HepG2 (cell line): ENCODE data around the gene PLCB1. TPM values are rescaled to one million over a fixed set of nuclear protein-coding genes. Genes with fewer than 3 reads are reported as not detected.

Source experiments
- ATAC-seq: fragments of 200-7000 bp; cut with Tn5 transposase; 3 replicates; pipeline ENCODE4 v1.9.1; 2020; ENCODE audit warnings: mild to moderate bottlenecking, moderate library complexity
- BruUV-seq: library from RNA; stranded (reverse); fragments of 400-500 nt; replicated peaks from 2 replicates; lab custom pipeline; 2021; lab: Mats Ljungman, UMichigan
- CTCF ChIA-PET: fragments of 300-600 bp; formaldehyde crosslinking; extraction: SDS; loops from one replicate; lab custom pipeline; 2021; ENCODE audit warnings: low total read pairs, inconsistent platforms, low intra/inter-chr PET ratio; lab: Yijun Ruan, JAX
- POLR2A ChIA-PET: fragments of 350-600 bp; sonication (Branson Sonifier 250); formaldehyde crosslinking; loops from one replicate; lab custom pipeline; 2020; ENCODE audit warnings: antibody characterized with exemption, inconsistent platforms; lab: Yijun Ruan, JAX
- DNase-seq: peaks from one replicate; pipeline ENCODE4 v3.0.0-alpha.2; 2015; ENCODE audit warnings: low spot score
- FAIRE-seq: peaks from 3 replicates; lab custom pipeline; 2011; peaks lifted over from hg19 to GRCh38; lab: Jason Lieb, UNC
- H2AFZ ChIP-seq: one replicate; pipeline ENCODE4 v1.6.1; 2011; ENCODE audit warnings: low read length, inconsistent platforms
- H3K27ac ChIP-seq: fragments of 300-600 bp; 3 replicates; pipeline ENCODE4 v1.8.0; 2011; ENCODE audit warnings: mixed run types, mild to moderate bottlenecking, mixed read lengths, low read length, inconsistent platforms; ENCODE audit not compliant: insufficient read depth; ENCODE audit errors: extremely low read length
- H3K27me3 ChIP-seq, 2 experiments: fragments of 200-600 bp in 1 of 2; 2 replicates in 1 of 2; 3 replicates in 1 of 2; pipeline versions ENCODE4 v1.6.0 to v1.8.0; 2011; ENCODE audit warnings: low read length in 2 of 2, mild to moderate bottlenecking in 2 of 2, moderate library complexity in 2 of 2, inconsistent platforms in 1 of 2; ENCODE audit not compliant: insufficient read depth in 2 of 2, control insufficient read depth in 1 of 2
- H3K36me3 ChIP-seq, 2 experiments: fragments of 200-600 bp in 1 of 2; replicated peaks in 1 of 2; 2 replicates in 1 of 2; 3 replicates in 1 of 2; pipeline versions ENCODE4 v1.5.1 to v1.8.0; 2011; ENCODE audit warnings: low read length in 2 of 2, inconsistent platforms in 1 of 2; ENCODE audit not compliant: insufficient read depth in 2 of 2, control insufficient read depth in 1 of 2
- H3K4me1 ChIP-seq: 2 replicates; pipeline ENCODE4 v1.5.1; 2012; ENCODE audit warnings: low read length, inconsistent platforms; ENCODE audit not compliant: insufficient read depth
- H3K4me2 ChIP-seq: 2 replicates; pipeline ENCODE4 v1.6.0; 2011; ENCODE audit warnings: low read depth, low read length, inconsistent platforms
- H3K4me3 ChIP-seq, 3 experiments: fragments of 200-600 bp in 1 of 3; sonication (generic), shearing (Covaris generic) in 1 of 3; replicated peaks in 1 of 3; 2 replicates each; pipeline ENCODE4 v1.5.1; 2011 to 2016; ENCODE audit warnings: low read length in 3 of 3, inconsistent platforms in 2 of 3, low read depth in 2 of 3, mild to moderate bottlenecking in 2 of 3, control low read depth in 1 of 3, mixed read lengths in 1 of 3; ENCODE audit not compliant: insufficient read depth in 1 of 3
- H3K79me2 ChIP-seq: one replicate; pipeline ENCODE4 v1.6.1; 2011; ENCODE audit warnings: low read length, inconsistent platforms; ENCODE audit not compliant: insufficient read depth
- H3K9ac ChIP-seq: 2 replicates; pipeline ENCODE4 v1.6.0; 2011; ENCODE audit warnings: mild to moderate bottlenecking, low read depth, low read length, inconsistent platforms; ENCODE audit not compliant: insufficient read depth
- H3K9me3 ChIP-seq: 2 replicates; pipeline ENCODE4 v1.5.1; 2012; ENCODE audit warnings: mild to moderate bottlenecking, low read length
- H4K20me1 ChIP-seq: 2 replicates; pipeline ENCODE4 v1.6.0; 2011; ENCODE audit warnings: inconsistent platforms, mild to moderate bottlenecking, low read length, moderate library complexity; ENCODE audit not compliant: insufficient read depth
- CEBPB ChIP-seq: IDR thresholded peaks from 2 replicates; pipeline ENCODE4 v1.6.1; 2011; ENCODE audit warnings: low read depth, low read length, improper control_type of control experiment, borderline replicate concordance
- CHCHD3 ChIP-seq: sonication (generic); formaldehyde crosslinking; IDR thresholded peaks from 2 replicates; pipeline ENCODE4 v1.8.0; 2022; ENCODE audit warnings: mild to moderate bottlenecking, missing genetic modification reagents, moderate library complexity
- FOXK1 ChIP-seq: sonication (generic); formaldehyde crosslinking; IDR thresholded peaks from 2 replicates; pipeline ENCODE4 v1.4.0; 2020; ENCODE audit warnings: low read depth, missing genetic modification reagents, borderline replicate concordance
- KDM1A ChIP-seq: IDR thresholded peaks from 2 replicates; pipeline ENCODE4 v1.6.1; 2016; ENCODE audit warnings: missing compliant biosample characterization
- KDM2A ChIP-seq: sonication (generic); formaldehyde crosslinking; IDR thresholded peaks from 2 replicates; pipeline ENCODE4 v1.4.0; 2020; ENCODE audit warnings: low read depth, missing genetic modification reagents, borderline replicate concordance
- KDM5A ChIP-seq: fragments of 200-600 bp; sonication (generic); IDR thresholded peaks from 2 replicates; pipeline ENCODE4 v1.7.0; 2018; ENCODE audit warnings: antibody characterized with exemption, mild to moderate bottlenecking, low read length, borderline replicate concordance
- NR2F6 ChIP-seq, 2 experiments: IDR thresholded peaks; 2 replicates each; pipeline ENCODE4 v1.6.1; 2016; ENCODE audit warnings: antibody characterized with exemption in 1 of 2, mild to moderate bottlenecking in 1 of 2
- PCBP2 ChIP-seq: fragments of 200-400 bp; formaldehyde crosslinking; optimal IDR thresholded peaks from 2 replicates; pipeline ENCODE3; 2018; ENCODE audit warnings: low read length, low read depth; ENCODE audit not compliant: poor library complexity, severe bottlenecking
- TCF7 ChIP-seq: sonication (generic); IDR thresholded peaks from 2 replicates; pipeline ENCODE4 v1.6.1; 2016; ENCODE audit warnings: antibody characterized with exemption, low read depth
- ZSCAN21 ChIP-seq: sonication (generic); formaldehyde crosslinking; IDR thresholded peaks from 2 replicates; pipeline ENCODE4 v1.8.0; 2022; ENCODE audit warnings: mild to moderate bottlenecking, missing genetic modification reagents, moderate library complexity, borderline replicate concordance
- ZSCAN30 ChIP-seq: sonication (generic); formaldehyde crosslinking; IDR thresholded peaks from 2 replicates; pipeline ENCODE4 v1.5.0; 2020; ENCODE audit warnings: mild to moderate bottlenecking, missing genetic modification reagents
- WGBS: methylation state at CpG from one replicate; pipeline ENCODE4 v1.1.6; 2017; ENCODE audit warnings: low lambda C conversion rate; 5-methylcytosine and 5-hydroxymethylcytosine counted together
- in situ Hi-C: cut with HindIII; loops from 2 replicates; pipeline ENCODE4 v1.10.0; 2017; ENCODE audit warnings: low pct_unique_long_range_greater_than_20kb; ENCODE audit not compliant: extremely low pct_ligation_motif_present
- intact Hi-C: fragments of 100-400 bp; cut with micrococcal nuclease; formaldehyde crosslinking; loops from one replicate; pipeline ENCODE4 v1.10.0; 2022; ENCODE audit not compliant: unreplicated experiment
- polyA plus RNA-seq, 8 experiments: library from polyadenylated mRNA; depleted of rRNA in 3 of 8; stranded (reverse) in 7 of 8; unstranded in 1 of 8; fragments of >200 nt; fragmentation: Illumina TruSeq in 4 of 8; extraction: Trizol in 4 of 8; gene quantifications; 2 replicates each; pipeline versions ENCODE4 v1.2.1 to v1.2.3, GENCODE V29; 2011 to 2016; ENCODE audit warnings: low read depth in 4 of 8, missing spikeins in 1 of 8, mixed read lengths in 1 of 8; ENCODE audit not compliant: insufficient read depth in 1 of 8
- total RNA-seq, 5 experiments: library from RNA; depleted of rRNA; stranded (reverse); fragments of >200 nt; fragmentation: Illumina TruSeq; extraction: Trizol; gene quantifications; 2 replicates each; pipeline ENCODE4 v1.2.3, GENCODE V29; 2016; ENCODE audit warnings: low read depth in 1 of 5
- TF ChIP-seq, protein P1 (sequence below): sonication (generic); formaldehyde crosslinking; IDR thresholded peaks from 2 replicates; pipeline ENCODE4 v1.5.1; 2020; ENCODE audit warnings: mild to moderate bottlenecking, missing genetic modification reagents, borderline replicate concordance
- TF ChIP-seq, protein P2 (sequence below): sonication (generic); formaldehyde crosslinking; IDR thresholded peaks from 2 replicates; pipeline ENCODE4 v1.4.0; 2020; ENCODE audit warnings: missing genetic modification reagents, borderline replicate concordance
- TF ChIP-seq, protein P3 (sequence below): sonication (generic); formaldehyde crosslinking; IDR thresholded peaks from 2 replicates; pipeline ENCODE4 v1.5.0; 2020; ENCODE audit warnings: missing genetic modification reagents

PLCB1 gene
- total and polyA plus RNA-seq, 2 of the 13 experiments (the other 11 are each of a cell fraction or from before 2014, with no cell fraction given) = 42.4 to 55.9 TPM

DNA sequence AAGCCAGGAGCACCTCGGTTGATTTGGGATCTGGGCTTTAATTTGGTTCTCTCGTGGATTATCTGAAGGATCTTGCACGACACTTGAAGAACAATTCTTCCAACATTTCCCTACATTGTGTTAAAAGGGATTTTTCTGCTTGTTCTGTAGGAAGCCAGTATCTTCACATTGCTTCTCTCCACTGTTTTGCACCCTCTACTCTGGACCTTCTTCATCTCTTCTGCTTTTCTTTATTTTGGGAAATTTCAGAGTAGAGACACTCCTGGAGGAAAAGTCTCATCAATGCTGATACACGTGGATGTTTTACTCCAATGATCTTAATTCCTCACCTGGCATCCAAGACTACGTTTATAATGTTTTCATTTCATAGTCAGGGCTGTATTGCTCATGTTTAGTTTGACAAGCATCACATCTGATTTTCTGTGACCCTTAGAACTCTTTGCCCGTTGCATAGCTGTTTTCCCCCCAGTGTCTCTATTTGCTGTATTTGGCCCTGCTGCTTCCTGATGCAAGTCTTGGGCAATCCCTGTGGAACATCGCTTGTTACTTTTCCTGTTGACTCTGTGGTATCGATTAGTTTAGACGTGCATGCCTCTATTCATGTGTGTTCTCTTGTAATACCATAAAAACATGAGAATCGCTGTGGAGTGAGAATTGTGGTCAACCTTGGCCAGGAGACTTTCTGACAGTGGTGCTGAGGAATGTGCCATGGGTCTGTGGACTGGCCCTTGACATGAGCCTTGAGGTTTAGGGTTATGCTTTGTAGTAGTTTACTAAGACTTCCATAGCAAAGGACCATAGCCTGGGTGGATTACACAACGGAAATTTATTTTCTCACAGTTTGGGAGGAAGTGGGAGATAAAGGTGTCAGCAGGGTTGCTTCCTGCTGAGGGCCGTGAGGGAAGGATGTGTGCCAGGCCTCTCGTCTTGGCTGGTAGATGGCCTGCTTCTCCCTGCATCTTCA, 12.5 kb downstream of the PLCB1 start:
- CTCF ChIA-PET = interaction anchor here (0.9 kb wide), 1 partner anchor 12 kb away, joined by 3 read pairs; no protein-coding TSS in a partner anchor
- DNase-seq (peak; percentile 100), FAIRE-seq (peak; percentile 80), ATAC-seq (peak; percentile 97)
- peaks cover 90% of the 10 kb centered on the region for H3K79me2 ChIP-seq
- H3K4me1 ChIP-seq = peaks cover 48% of the 10 kb centered on the region
- H3K4me3 ChIP-seq = peak overlapping the region in 1 of 3 experiments; percentile 13; a peak in 1 of 6 replicates
- in situ Hi-C loops = no loop called here
- H3K9me3 ChIP-seq = no peaks in the 10 kb centered on the region
- peak overlapping the region; percentile 70 for H3K27ac ChIP-seq
- no TSS peak for BruUV-seq
- intact Hi-C loops = loop anchor here (1.0 kb wide), 3 partner anchors 12 to 106 kb away; no protein-coding TSS in a partner anchor
- H3K36me3 ChIP-seq = peaks cover 2 to 23% of the 10 kb centered on the region in 2 experiments; a peak in 4 of 5 replicates
- H3K9ac ChIP-seq = peak overlapping the region; percentile 27; the same call in 1 of the 2 replicates
- POLR2A ChIA-PET = interaction anchor here (0.9 to 4.6 kb wide), 8 partner anchors 9 to 106 kb away, joined by 3 to 28 read pairs (median 6); partner anchors contain the start of gene PLCB1
- H2AFZ ChIP-seq = no peak overlapping the region
- peak overlapping the region; percentile 52 for H3K4me2 ChIP-seq
- H3K27me3 ChIP-seq = no peaks in the 10 kb centered on the region
- WGBS = 30% methylated on average over 13 of the region's 13 CpGs
- H4K20me1 ChIP-seq = no peaks in the 10 kb centered on the region
- TF ChIP-seq ZSCAN21 (CRISPR knock-in tag) = peak; percentile 73
- no peak for TF ChIP-seq PCBP2
- TF ChIP-seq KDM5A = peak; percentile 22; the same call in 1 of the 2 replicates
- TF ChIP-seq, protein P1, sequence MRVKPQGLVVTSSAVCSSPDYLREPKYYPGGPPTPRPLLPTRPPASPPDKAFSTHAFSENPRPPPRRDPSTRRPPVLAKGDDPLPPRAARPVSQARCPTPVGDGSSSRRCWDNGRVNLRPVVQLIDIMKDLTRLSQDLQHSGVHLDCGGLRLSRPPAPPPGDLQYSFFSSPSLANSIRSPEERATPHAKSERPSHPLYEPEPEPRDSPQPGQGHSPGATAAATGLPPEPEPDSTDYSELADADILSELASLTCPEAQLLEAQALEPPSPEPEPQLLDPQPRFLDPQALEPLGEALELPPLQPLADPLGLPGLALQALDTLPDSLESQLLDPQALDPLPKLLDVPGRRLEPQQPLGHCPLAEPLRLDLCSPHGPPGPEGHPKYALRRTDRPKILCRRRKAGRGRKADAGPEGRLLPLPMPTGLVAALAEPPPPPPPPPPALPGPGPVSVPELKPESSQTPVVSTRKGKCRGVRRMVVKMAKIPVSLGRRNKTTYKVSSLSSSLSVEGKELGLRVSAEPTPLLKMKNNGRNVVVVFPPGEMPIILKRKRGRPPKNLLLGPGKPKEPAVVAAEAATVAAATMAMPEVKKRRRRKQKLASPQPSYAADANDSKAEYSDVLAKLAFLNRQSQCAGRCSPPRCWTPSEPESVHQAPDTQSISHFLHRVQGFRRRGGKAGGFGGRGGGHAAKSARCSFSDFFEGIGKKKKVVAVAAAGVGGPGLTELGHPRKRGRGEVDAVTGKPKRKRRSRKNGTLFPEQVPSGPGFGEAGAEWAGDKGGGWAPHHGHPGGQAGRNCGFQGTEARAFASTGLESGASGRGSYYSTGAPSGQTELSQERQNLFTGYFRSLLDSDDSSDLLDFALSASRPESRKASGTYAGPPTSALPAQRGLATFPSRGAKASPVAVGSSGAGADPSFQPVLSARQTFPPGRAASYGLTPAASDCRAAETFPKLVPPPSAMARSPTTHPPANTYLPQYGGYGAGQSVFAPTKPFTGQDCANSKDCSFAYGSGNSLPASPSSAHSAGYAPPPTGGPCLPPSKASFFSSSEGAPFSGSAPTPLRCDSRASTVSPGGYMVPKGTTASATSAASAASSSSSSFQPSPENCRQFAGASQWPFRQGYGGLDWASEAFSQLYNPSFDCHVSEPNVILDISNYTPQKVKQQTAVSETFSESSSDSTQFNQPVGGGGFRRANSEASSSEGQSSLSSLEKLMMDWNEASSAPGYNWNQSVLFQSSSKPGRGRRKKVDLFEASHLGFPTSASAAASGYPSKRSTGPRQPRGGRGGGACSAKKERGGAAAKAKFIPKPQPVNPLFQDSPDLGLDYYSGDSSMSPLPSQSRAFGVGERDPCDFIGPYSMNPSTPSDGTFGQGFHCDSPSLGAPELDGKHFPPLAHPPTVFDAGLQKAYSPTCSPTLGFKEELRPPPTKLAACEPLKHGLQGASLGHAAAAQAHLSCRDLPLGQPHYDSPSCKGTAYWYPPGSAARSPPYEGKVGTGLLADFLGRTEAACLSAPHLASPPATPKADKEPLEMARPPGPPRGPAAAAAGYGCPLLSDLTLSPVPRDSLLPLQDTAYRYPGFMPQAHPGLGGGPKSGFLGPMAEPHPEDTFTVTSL (CRISPR knock-in tag) = peak; percentile 100
- no peak for TF ChIP-seq ZSCAN30 (CRISPR knock-in tag)
- TF ChIP-seq KDM2A = peak; percentile 85
- peak; percentile 94 for TF ChIP-seq TCF7
- TF ChIP-seq CHCHD3 (CRISPR knock-in tag) = 0 out of 2 replicates have a peak, but pooled peaks have one; percentile 69
- TF ChIP-seq FOXK1 = peak; percentile 100
- TF ChIP-seq, protein P2, sequence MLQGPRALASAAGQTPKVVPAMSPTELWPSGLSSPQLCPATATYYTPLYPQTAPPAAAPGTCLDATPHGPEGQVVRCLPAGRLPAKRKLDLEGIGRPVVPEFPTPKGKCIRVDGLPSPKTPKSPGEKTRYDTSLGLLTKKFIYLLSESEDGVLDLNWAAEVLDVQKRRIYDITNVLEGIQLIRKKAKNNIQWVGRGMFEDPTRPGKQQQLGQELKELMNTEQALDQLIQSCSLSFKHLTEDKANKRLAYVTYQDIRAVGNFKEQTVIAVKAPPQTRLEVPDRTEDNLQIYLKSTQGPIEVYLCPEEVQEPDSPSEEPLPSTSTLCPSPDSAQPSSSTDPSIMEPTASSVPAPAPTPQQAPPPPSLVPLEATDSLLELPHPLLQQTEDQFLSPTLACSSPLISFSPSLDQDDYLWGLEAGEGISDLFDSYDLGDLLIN = peak; percentile 92; the same call in 1 of the 2 replicates
- TF ChIP-seq, protein P3, sequence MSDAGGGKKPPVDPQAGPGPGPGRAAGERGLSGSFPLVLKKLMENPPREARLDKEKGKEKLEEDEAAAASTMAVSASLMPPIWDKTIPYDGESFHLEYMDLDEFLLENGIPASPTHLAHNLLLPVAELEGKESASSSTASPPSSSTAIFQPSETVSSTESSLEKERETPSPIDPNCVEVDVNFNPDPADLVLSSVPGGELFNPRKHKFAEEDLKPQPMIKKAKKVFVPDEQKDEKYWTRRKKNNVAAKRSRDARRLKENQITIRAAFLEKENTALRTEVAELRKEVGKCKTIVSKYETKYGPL = 0 out of 2 replicates have a peak, but pooled peaks have one; percentile 81
- peak; percentile 99 for TF ChIP-seq KDM1A (CRISPR knock-in tag)
- TF ChIP-seq NR2F6 (IDR thresholded peaks at IDR 0.05) = peak; percentile 97
- peak; percentile 97 for TF ChIP-seq NR2F6 (CRISPR knock-in tag; IDR thresholded peaks at IDR 0.05)
- peak; percentile 100 for TF ChIP-seq CEBPB
